NCI-H146 (cell line): Measurements from ENCODE around the gene STXBP6.

ENCODE experiments used
- DNase-seq: peaks from one replicate; lab custom pipeline; 2025; lab: John Stamatoyannopoulos, UW

Gene STXBP6

DNA sequence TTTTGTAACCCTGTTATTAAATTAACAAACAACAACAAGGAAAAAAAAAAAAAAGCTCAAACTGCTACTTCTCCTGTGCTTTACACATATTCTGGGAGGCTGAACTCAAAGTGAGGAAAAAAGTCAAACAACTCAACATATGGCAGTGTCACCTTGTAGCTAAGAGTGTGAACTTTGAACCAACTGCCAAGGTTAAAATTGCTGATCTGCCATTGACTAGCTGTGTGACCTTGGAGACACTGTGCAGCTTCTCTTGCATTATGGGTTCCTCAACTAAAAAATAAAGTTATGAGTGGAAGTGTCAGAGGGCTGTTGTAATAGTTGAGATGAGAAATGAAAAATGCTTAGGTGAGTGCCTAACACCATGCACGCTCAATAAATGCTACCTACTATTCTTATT is 34.2 kb downstream of the STXBP6 start:
- DNase-seq: no peak

- no peak for DNase-seq
Observed at GRCh38 chr14:25014440-25014839, 35.5 kb downstream of the STXBP6 start.

DNA sequence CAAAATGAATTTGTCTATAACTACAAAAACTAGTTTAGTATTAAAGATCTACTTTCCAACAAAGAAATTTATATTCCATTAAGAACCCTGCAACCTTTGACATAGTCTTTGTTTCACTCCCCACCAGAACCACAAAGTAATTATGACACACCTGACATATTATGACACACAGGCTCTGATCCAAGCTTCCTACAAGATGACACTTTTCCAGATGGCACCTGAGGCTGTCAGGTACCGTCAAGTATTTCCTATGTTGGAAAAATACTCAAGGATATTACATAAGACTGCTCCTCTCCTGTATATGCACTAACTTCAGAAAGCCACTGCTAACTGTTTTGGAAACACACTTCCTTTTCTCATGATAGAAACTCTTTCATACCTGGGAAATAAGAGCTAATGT is 38.9 kb downstream of the STXBP6 start:
- no peak for DNase-seq

DNA sequence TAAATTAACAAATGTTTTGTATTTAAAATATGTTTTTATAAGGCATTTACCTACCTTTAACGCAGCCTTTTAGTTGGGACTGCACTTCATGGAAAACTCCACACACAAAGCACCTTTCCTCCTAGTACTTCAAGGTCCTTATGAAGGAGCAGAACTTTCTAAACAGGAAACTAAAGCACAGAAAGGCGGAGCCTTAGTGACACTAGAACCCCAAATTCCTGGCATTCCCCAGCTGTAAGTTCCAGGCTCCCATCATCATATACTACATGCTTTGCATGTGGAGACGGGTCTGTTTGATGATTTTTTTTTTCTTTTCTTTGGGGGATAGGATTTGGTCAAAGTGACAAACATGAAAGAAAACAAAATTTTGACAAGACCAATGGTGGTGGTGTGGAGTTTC is 39.5 kb downstream of the STXBP6 start:
- DNase-seq: no peak

DNA sequence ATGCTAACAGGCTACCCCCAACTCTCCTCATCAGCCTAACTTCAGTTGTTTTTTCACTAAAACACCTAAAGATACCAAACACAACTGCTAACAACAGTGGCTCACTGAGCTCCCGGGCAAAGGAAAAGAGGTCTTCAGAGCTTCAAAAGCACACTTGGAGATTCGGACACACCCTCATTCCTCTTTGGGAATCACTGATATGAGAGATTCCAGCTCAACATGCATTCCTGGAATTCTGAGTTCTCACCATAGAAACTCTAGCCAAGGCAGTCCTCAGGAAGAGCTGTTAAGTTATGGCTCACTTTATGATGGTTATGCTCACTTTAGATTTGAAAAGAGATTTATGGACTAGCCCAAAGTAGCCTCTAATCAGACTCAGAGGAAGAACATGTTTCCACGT is 40.1 kb downstream of the STXBP6 start:
- no peak for DNase-seq

DNA sequence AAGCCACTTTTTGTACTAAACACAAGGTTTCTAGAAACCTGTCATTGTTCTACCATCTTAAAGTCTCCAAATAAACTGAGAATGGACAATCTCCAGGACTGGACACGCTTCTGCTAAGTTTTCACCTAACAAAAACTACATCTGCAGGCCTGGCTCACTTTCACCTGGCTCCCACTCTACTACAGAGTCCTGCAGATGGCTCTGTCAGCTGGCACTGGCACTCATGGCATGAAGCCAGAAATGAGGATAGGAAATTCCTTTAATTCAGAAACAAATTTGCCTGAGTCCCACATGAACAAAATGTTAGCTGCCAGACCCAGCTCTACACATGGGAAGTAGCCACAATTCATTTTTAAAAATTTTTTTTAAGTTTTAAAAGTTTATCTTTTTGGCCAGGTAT is 42.1 kb downstream of the STXBP6 start:
- DNase-seq: no peak

- no peak for DNase-seq
Observed at GRCh38 chr14:25006961-25007795, 42.8 kb downstream of the STXBP6 start.

DNA sequence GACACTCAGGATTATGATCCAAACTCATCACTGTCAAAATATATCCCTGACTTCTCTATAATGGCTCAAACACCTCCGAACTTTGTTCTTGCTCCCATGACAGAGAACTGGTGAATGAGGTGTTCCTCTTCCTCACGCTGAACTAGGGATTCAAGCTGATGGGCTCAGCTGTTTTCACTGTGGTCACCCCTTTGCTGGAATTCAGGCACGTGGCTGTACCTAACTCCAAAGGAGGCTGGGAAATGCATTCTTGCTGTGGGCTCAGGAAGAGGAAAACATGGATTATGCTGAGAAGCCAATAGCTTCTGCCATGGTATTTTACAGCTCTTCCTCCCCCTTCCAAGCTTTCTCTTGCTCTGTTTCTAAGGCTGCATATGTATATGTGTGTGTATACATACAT is 43.9 kb downstream of the STXBP6 start:
- DNase-seq: no peak

DNA sequence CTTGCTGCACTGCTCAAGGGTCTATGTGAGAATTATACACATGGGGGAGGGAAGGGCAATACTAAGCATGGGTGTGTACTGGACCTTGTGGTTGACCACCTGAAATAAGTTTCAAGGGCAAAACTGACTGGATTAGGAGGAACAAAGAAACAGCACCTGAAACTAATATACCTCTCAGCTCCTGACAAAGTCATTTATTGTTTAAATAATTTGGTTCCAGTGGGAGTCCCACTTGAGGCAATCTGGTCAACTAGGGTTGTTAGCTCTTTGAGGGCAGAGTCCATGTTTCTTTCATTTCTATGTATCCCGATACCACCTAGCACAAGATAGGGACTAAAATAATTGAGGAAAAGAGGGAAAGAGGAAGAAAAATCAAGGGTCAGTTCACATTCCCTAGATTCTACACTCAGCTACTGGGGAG is 45.5 kb downstream of the STXBP6 start:
- no peak for DNase-seq

DNA sequence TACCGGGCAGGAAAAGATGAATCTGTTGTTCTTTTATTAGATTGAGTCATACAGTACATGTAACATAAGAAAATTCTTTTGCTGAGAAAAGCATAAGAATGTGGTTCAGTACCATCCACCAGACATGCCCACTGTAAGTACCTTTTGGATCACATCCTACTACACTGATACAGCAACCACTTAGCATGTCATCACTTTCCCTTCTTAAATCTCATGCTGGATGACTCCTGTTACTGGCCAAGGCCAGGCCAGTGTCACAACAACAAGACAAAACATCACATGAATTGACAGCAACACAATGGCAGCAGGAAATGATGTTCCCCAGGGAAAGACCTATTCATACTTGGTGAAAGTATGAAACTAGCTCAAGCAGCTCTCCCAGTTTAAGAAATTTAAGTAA is 46.4 kb downstream of the STXBP6 start:
- no peak for DNase-seq

- no peak for DNase-seq
Observed at GRCh38 chr14:25001601-25002000, 48.3 kb downstream of the STXBP6 start.

GRCh38 chr14:25001156-25001555 is 48.8 kb downstream of the STXBP6 start:
- DNase-seq: no peak

DNA sequence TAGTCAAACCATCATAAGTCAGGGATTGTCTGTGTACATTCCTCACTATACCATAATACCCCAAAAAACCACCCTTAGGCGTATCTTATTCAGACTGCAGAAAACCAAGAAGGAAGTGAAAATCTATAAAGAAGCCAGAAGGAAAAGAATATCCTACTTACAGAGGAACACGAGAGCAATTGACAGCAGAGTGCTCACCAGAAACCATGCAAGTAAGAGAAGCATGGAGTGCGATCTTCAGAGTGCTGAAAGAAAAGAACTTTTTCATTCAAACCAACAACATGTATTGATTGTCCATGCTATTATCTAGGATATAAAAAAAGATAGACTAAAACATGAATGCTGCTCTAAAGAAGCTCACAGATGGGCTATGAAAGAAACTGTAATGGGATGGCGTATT is 50.8 kb downstream of the STXBP6 start:
- no peak for DNase-seq

GRCh38 chr14:24996930-24997725 is 52.8 kb downstream of the STXBP6 start:
- DNase-seq: no peak

DNA sequence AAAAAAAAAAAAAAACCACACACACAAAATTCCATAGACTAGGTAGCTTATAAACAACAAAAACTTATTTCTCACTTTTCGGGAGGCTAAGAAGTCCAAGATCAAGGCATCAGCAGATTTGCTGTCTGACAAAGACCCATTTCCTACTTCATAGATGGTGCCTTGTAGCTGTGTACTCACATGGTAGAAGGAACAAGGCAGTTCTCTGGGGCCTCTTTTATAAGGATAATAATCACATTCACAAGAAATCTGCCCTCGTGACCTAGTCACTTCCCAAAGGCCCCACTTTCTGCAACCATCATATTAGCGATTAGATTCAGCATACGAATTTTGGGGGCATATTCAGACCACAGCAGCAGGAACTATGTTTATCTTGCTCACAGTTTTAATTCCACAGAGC is 54.9 kb downstream of the STXBP6 start:
- DNase-seq: no peak

GRCh38 chr14:24993631-24994030 is 56.3 kb downstream of the STXBP6 start:
- DNase-seq: no peak

GRCh38 chr14:24992624-24993360 is 57.2 kb downstream of the STXBP6 start:
- DNase-seq: no peak

DNA sequence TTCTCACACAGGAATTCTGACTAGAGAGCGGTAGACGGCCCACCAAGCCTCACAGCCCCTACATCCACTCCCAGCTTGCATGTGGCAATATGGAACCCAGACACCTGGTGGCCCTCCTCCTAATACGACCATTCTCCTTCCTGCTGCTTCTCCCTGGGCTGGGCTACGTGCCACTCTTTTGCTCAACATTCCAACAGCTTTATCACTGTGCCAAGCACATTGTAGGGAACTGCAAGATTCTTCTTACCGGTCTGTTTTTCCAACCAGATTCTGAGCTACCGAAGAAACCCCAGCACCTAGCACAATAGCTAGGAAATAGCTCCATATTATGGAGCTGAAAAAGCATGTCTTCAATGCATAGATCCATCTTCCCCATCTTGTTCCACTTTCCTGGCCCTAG is 58.1 kb downstream of the STXBP6 start:
- no peak for DNase-seq

- DNase-seq: no peak
Observed at GRCh38 chr14:24991288-24991687, 58.7 kb downstream of the STXBP6 start.

GRCh38 chr14:24990773-24991172 is 59.2 kb downstream of the STXBP6 start:
- DNase-seq: no peak

DNA sequence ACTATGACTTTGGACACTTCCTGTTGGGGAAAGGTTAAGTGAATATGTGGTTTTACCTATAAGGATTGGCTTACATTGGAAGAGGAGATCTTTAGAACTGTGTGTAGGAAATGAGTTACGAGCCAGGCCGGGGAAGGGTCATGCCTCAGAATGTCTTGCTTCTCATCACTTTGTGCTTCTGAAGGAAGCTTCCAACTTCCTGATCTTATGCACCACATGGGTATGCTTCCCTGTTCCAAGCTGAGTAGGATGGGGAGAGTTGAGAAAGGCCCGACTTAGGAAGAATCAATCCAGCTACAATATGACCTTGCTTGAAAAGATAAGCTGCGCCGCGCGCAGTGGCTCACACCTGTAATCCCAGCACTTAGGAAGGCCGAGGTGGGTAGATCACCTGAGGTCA is 59.9 kb downstream of the STXBP6 start:
- DNase-seq: no peak

GRCh38 chr14:24988760-24989159 is 61.2 kb downstream of the STXBP6 start:
- DNase-seq: no peak
